ENCODE results near the gene C13orf42.
"Not testable (repeated sequence)": the region's sequence is repeated elsewhere in the genome, so short reads cannot be mapped to it uniquely, and the experiment has no call there.

The C13orf42 gene

GRCh38 chr13:51120873-51121272, 9.8 kb upstream of the C13orf42 start:
- peak in 1 of 2 donors; percentile 18 for DNase-seq (ENCODE audit: low read depth in 2 of 2)

GRCh38 chr13:51118809-51119431, 7.8 kb upstream of the C13orf42 start:
- no peak for DNase-seq (ENCODE audit: low read depth in 2 of 2)

- no peak for DNase-seq (ENCODE audit: low read depth in 2 of 2)
Observed at GRCh38 chr13:51113969-51114368, 2.9 kb upstream of the C13orf42 start.

- no peak for DNase-seq (ENCODE audit: low read depth in 2 of 2)
Observed at GRCh38 chr13:51113186-51113881, 2.3 kb upstream of the C13orf42 start.

- DNase-seq (ENCODE audit: low read depth in 2 of 2), result no peak
Observed at GRCh38 chr13:51112771-51113170, 1.7 kb upstream of the C13orf42 start.

- no peak for DNase-seq (ENCODE audit: low read depth in 2 of 2)
Observed at GRCh38 chr13:51111997-51112396, 923 bp upstream of the C13orf42 start.

- DNase-seq (ENCODE audit: low read depth in 2 of 2), result no peak
Observed at GRCh38 chr13:51107996-51108395, 3.1 kb downstream of the C13orf42 start.

GRCh38 chr13:51105046-51105445, 6.0 kb downstream of the C13orf42 start:
- no peak for DNase-seq (ENCODE audit: low read depth in 2 of 2)

- DNase-seq (ENCODE audit: low read depth in 2 of 2), result no peak
Observed at GRCh38 chr13:51101636-51102235, 9.3 kb downstream of the C13orf42 start.

GRCh38 chr13:51097353-51098043, 13.6 kb downstream of the C13orf42 start:
- no peak for DNase-seq (ENCODE audit: low read depth in 2 of 2)

GRCh38 chr13:51096131-51096530, 14.9 kb downstream of the C13orf42 start:
- DNase-seq (ENCODE audit: low read depth in 2 of 2), result no peak

- DNase-seq (ENCODE audit: low read depth in 2 of 2), result no peak
Observed at GRCh38 chr13:51093574-51093973, 17.5 kb downstream of the C13orf42 start.

GRCh38 chr13:51091839-51092238, 19.2 kb downstream of the C13orf42 start:
- DNase-seq (ENCODE audit: low read depth in 2 of 2), result no peak

GRCh38 chr13:51083706-51084105, 27.4 kb downstream of the C13orf42 start:
- no peak for DNase-seq (ENCODE audit: low read depth in 2 of 2)

GRCh38 chr13:51080478-51081065, 30.5 kb downstream of the C13orf42 start:
- DNase-seq (ENCODE audit: low read depth in 2 of 2), result not testable (repeated sequence)

- no peak for DNase-seq (ENCODE audit: low read depth in 2 of 2)
Observed at GRCh38 chr13:51071493-51071892, 39.6 kb downstream of the C13orf42 start.

GRCh38 chr13:51070005-51070649, 40.9 kb downstream of the C13orf42 start:
- DNase-seq (ENCODE audit: low read depth in 2 of 2), result peak; percentile 48 to 55

- DNase-seq (ENCODE audit: low read depth in 2 of 2), result no peak
Observed at GRCh38 chr13:51068501-51068900, 42.6 kb downstream of the C13orf42 start.

GRCh38 chr13:51067706-51068105, 43.4 kb downstream of the C13orf42 start:
- no peak for DNase-seq (ENCODE audit: low read depth in 2 of 2)

- DNase-seq (ENCODE audit: low read depth in 2 of 2), result no peak
Observed at GRCh38 chr13:51067210-51067701, 43.8 kb downstream of the C13orf42 start.

- no peak for DNase-seq (ENCODE audit: low read depth in 2 of 2)
Observed at GRCh38 chr13:51066091-51066831, 44.8 kb downstream of the C13orf42 start.
